ENCODE data around the gene MACROH2A2.
"Not testable (repeated sequence)": the region's sequence is repeated elsewhere in the genome, so short reads cannot be mapped to it uniquely, and the experiment has no call there.

The MACROH2A2 gene

GRCh38 chr10:70068925-70069324 is 16.3 kb downstream of the MACROH2A2 start:
- TF ChIP-seq, protein P1, sequence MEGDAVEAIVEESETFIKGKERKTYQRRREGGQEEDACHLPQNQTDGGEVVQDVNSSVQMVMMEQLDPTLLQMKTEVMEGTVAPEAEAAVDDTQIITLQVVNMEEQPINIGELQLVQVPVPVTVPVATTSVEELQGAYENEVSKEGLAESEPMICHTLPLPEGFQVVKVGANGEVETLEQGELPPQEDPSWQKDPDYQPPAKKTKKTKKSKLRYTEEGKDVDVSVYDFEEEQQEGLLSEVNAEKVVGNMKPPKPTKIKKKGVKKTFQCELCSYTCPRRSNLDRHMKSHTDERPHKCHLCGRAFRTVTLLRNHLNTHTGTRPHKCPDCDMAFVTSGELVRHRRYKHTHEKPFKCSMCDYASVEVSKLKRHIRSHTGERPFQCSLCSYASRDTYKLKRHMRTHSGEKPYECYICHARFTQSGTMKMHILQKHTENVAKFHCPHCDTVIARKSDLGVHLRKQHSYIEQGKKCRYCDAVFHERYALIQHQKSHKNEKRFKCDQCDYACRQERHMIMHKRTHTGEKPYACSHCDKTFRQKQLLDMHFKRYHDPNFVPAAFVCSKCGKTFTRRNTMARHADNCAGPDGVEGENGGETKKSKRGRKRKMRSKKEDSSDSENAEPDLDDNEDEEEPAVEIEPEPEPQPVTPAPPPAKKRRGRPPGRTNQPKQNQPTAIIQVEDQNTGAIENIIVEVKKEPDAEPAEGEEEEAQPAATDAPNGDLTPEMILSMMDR (IDR thresholded peaks at IDR 0.05; ENCODE audit: low read depth, low read length), result no peak
- H3K4me3 ChIP-seq (ENCODE audit: low read depth, low read length), result no peak overlapping the region

GRCh38 chr10:70069346-70069745 is 16.7 kb downstream of the MACROH2A2 start:
- TF ChIP-seq, protein P1 (IDR thresholded peaks at IDR 0.05; ENCODE audit: low read depth, low read length), result no peak
- no peak overlapping the region for H3K4me3 ChIP-seq (ENCODE audit: low read depth, low read length)

DNA sequence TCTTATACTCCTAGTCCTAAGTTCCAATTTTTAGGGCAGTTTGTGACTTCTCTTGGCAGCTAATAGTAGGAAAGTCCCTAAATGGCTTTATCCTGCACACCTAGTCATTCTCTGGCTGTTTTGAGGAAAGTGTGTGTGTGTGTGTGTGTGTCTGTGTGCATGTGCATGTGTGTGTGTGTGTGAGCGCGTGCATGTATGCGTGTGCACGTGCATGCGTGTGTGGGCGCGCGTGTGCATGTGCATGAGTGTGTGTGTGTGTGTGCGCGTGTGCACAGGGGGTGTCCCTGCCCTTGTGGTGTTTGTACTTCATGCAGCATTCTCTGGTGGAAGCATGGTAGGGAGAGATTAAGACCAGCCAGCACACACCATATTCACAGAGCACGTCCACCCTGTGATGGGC is 18.2 kb downstream of the MACROH2A2 start:
- no peak overlapping the region for H3K4me3 ChIP-seq (ENCODE audit: low read depth, low read length)
- TF ChIP-seq, protein P1 (IDR thresholded peaks at IDR 0.05; ENCODE audit: low read depth, low read length), result no peak

DNA sequence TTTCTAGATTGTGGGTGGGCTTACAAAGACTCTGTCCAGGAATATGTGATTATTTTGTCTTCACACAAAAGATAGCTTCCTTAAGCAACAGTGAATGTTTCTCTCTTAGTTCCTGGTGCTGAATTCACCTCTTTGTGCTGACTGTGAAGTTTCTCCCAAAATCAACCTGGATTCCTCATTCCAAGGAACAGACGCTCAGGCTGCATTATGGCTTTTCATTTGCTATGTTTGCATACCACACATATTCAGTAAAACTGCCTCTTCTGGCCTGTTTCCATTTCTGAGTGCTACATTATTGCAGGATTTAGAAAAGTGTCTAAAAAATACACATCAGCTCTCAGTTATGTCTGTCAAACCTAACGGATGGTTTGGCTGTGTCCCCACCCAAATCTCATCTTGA is 21.5 kb downstream of the MACROH2A2 start:
- TF ChIP-seq, protein P1 (IDR thresholded peaks at IDR 0.05; ENCODE audit: low read depth, low read length), result no peak
- H3K4me3 ChIP-seq (ENCODE audit: low read depth, low read length), result no peak overlapping the region

DNA sequence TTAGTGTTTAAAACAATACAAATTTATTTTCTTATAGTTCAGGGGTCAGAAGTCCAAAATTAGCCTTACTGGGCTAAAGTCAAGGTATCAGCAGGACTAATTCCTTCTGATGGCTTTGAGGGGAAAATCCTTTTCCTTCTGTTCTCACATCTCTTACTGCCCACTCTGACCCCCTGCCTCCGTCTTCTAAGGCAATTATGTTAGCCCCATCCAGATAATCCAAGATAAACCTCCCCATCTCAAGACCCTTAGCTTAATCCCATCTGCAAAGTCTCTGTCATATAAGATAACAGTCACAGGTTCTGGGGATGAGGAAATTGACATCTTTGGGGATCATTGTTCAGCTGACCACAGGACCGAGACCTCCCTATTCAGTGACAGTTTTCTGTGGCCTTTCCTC is 22.3 kb downstream of the MACROH2A2 start:
- TF ChIP-seq, protein P1 (IDR thresholded peaks at IDR 0.05; ENCODE audit: low read depth, low read length), result no peak

GRCh38 chr10:70078329-70078728 is 25.7 kb downstream of the MACROH2A2 start:
- TF ChIP-seq, protein P1 (IDR thresholded peaks at IDR 0.05; ENCODE audit: low read depth, low read length), result no peak
- no peak overlapping the region for H3K4me3 ChIP-seq (ENCODE audit: low read depth, low read length)

More for the DNA sequence above, 22.3 kb downstream of the MACROH2A2 start:
- H3K4me3 ChIP-seq (ENCODE audit: low read depth, low read length), result no peak overlapping the region

DNA sequence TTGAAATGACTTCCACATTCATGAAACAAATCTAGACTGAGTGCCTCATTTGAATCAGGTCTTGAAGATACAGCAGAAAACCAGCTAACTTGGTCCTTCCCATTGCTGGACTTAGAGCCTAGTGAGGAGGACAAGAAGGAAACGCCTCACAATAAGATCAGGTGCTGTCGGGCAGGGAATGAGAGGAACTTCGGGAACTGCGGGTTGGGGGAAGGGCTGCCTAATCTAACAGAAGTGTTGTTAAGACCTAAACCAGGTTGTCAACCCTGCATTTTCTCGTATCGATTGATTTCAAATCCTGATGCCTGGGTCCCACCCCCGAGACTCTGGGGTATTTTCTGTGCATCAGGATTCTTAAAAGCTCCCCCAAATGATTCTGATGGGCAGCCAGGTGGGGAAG is 26.3 kb downstream of the MACROH2A2 start:
- TF ChIP-seq, protein P1 (IDR thresholded peaks at IDR 0.05; ENCODE audit: low read depth, low read length), result no peak
- H3K4me3 ChIP-seq (ENCODE audit: low read depth, low read length), result no peak overlapping the region

DNA sequence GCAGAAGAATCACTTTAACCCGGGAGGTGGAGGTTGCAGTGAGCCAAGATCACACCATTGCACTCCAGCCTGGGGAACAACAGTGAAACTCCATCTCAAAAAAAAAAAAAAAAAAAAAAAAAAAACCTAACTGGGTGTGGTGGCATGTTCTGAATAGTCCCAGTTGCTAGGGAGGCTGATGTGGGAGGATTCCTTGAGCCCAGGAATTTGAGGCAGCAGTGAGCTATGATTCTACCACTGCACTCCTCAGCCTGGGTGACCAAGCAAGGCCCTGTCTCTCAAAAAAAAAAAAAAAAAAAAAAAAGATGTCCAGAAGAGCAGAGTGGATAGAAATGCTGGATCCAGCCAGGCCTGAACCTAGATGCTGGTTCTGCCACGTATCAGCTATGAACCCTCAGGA is 28.1 kb downstream of the MACROH2A2 start:
- H3K4me3 ChIP-seq (ENCODE audit: low read depth, low read length), result not testable (repeated sequence)
